Fibroblast of villous mesenchyme (primary cell): ENCODE results near the gene TMEM158. TPM values are rescaled to one million over a fixed set of nuclear protein-coding genes. Genes with fewer than 3 reads are reported as not detected.

Experiments used
- DNase-seq: peaks from one replicate; pipeline ENCODE4 v3.0.0-alpha.2; 2010; ENCODE audit warnings: low read depth
- H3K4me3 ChIP-seq: 2 replicates; pipeline ENCODE4 v1.5.1; 2011; ENCODE audit warnings: low read depth, mild to moderate bottlenecking, low read length
- CTCF ChIP-seq: IDR thresholded peaks from 2 replicates; pipeline ENCODE4 v1.5.1; 2012; ENCODE audit warnings: low read depth, mild to moderate bottlenecking, low read length; ENCODE audit not compliant: insufficient read depth
- total RNA-seq: library from RNA; depleted of rRNA; stranded (reverse); fragments of >200 nt; gene quantifications from 2 replicates; pipeline ENCODE4 v1.2.3, GENCODE V29; 2012

Gene TMEM158
- total RNA-seq, 1 donor, result 22.9 TPM

GRCh38 chr3:45223889-45224727 is 2.0 kb downstream of the TMEM158 start:
- H3K4me3 ChIP-seq, result peak overlapping the region; percentile 81
- peak; percentile 49 for DNase-seq
- no peak for TF ChIP-seq CTCF

DNA sequence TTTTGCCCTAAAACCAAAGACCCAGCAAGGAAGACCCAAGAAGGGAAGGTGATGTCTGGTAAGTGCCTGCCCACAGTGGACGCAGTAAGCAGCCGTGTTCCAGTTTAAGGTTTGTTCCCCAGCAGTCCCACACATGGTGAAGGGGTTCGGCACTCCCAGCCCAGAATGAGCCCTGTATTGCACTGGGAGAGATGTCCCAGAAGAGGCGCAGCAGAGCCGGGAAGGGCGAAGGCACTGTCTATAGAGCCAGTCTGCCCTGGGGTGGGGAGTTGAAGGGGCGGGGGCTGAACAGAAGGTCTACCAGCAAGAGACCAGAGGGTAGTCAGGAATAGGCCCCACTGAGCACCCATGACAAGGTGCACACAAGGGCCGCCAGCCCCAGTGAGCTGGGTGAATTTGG is 6.4 kb downstream of the TMEM158 start:
- H3K4me3 ChIP-seq, result no peak overlapping the region
- no peak for DNase-seq
- no peak for TF ChIP-seq CTCF

GRCh38 chr3:45218578-45219390 is 7.3 kb downstream of the TMEM158 start:
- no peak overlapping the region for H3K4me3 ChIP-seq
- TF ChIP-seq CTCF, result no peak
- DNase-seq, result peak; percentile 78

DNA sequence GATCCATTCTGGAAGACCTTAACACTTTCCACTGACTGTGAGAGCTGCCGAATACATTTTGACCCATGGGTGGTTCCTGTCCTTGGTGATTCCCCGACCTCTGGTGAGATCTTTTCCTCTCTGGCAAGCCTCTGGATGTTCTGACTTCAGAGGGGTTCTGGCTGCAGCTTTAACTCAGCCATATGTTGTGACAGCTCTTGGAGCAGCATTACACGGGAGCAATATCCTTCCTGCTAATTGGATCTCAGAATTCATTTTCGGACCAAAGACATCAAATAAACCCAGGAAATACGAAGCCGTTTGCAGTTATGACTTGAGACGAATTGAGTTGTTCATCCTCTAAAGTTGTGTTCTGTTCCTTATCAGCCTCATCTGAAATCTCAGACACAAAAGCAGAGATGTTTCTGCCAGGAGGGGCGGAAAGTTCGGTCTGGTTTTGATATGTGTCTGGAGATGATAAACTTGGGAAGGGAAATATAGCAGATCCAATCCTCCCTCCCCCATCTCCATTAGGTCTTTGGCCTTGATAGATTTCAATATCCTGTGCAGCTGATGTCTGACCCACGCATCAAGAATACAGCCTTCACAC is 10.0 kb downstream of the TMEM158 start:
- no peak for TF ChIP-seq CTCF

GRCh38 chr3:45215466-45215865 is 10.6 kb downstream of the TMEM158 start:
- H3K4me3 ChIP-seq, result no peak overlapping the region
- no peak for TF ChIP-seq CTCF
- DNase-seq, result no peak

More for the DNA sequence above, 10.0 kb downstream of the TMEM158 start:
- no peak for DNase-seq
- H3K4me3 ChIP-seq, result no peak overlapping the region

- no peak for DNase-seq
- H3K4me3 ChIP-seq, result no peak overlapping the region
- TF ChIP-seq CTCF, result no peak
These were observed 11.9 kb downstream of the TMEM158 start for GRCh38 chr3:45214061-45214680.
